GM21737 (cell line): ENCODE results near the gene RTN1.

Experiments
- ATAC-seq: cut with Tn5 transposase; IDR thresholded peaks from one replicate; pipeline ENCODE4 v1.9.1; 2021; ENCODE audit warnings: mild to moderate bottlenecking, moderate library complexity; ENCODE audit not compliant: unreplicated experiment

Gene RTN1

DNA sequence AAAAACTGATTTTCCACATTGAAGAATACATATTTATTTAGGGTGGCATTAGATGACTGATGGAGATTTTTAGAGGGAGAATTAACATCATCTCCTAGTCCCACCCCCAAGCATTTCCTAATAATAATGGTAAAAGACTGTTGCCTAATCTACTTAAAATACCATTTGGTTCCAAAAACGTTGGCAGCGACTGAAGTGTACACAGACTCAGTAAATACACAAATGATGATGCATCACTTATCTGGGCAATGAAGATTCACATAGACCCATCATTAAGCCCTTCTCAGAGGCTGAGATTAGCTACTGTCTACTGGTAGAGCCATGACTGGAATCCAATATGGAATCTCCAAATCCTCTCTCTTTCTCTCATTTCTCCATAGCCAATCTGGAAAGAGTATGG lies 18.2 kb downstream of the RTN1 start:
- ATAC-seq = no peak

DNA sequence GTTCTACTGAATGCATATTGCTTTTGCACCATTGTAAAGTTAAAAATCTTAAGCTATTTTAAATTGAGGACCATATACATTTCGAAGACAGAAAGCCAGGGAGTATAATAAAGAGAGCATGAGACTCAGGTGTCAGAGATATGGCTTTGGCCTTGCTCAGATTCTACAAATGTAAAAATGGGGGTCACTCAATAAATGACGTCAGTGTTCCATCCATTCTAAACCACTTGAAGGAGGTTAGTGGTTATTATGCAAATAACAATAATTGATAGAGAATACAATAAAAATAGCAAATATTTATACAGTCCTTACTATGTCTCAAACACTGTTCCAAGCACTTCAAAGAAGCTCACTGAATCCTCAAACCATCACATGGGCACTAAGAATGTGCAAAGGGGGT lies 20.1 kb downstream of the RTN1 start:
- ATAC-seq = no peak

DNA sequence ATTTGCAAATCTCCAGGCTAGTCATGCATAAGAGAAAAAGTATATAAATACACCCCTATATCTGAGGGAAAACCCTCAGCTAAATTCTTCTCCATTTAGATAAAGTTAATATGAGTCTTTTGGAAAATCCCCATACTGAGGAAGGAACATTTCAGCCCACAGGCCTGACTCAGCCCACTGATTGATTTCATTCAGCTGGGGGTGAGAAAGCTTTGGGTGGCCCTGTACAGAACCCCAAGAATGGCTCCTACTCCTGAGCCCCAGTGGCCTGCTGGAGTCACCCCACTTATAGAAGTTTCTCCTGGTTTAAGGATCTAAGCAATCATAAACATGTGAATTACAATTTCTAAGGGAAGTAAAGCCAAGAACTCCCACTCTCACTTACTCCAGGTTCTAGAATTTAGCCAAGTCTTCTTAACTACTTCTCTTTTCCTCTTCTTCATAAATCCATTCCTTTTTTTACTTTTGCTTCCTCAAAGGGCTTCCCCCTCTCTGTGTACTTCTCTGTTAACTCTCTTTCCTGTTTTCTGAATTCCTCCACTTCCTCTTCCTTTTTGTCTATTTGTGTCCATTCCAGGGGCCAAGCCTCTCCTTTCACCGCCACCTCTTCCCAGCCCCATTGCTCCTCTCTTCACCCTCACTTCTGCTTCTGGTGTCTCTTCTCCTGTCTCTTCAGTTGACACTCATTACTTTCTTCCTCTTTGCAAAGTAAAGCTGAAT lies 21.0 kb downstream of the RTN1 start:
- no peak for ATAC-seq

DNA sequence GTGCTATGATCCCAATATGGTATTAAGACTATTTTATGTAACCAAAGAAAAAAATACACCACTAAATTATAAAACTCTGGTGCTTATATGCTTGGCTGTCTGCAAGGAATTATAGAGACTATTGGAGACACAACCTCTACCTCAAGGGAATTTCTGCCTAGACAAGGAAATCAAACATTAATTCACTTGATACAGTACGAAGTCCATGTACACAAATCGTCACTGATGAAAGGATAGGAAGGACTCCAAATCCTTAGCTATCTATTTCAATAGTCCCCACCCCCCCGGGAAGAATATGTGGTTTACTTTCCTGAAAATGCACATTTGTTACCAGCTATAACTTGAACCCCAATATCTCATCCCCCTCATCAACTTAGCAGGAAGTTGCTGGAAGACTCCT lies 21.9 kb downstream of the RTN1 start:
- no peak for ATAC-seq

DNA sequence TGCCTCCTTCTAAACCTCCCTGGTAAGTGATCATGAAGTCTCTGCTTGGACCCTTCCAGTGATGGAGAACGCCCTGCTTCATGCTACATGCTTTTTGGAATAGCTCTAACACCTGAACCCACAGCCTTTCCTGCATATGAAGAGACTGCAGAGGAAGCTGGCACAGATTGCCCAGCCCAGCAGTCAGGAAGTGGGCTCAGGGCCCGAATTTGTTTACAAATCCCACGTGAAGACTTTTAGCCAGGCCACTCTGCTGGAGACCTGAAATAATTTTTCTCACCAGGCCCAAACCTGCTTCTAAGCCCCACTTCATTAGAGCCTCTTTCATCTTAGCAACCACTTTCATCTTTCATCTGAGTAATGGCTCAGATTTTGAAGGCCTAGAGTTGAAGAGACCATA lies 22.9 kb downstream of the RTN1 start:
- ATAC-seq = no peak

DNA sequence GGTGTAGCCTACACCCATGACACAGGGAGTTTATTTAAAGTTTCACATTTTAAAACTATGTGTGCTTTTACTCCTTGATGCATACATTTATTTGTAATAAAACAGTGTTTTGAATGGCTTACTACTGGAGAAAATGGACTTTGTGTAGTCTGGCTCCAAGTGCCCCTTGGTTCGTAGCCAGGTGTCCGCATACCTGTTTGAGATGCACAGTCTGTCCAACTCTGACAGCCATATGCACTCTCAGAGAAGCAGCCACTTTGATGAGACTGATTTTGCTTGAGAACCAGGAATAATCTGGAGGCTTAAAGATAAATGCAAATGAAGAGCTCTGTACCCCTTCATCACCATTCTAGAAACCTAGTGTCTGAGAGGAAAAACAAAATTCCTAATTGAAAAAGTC lies 24.0 kb downstream of the RTN1 start:
- no peak for ATAC-seq

DNA sequence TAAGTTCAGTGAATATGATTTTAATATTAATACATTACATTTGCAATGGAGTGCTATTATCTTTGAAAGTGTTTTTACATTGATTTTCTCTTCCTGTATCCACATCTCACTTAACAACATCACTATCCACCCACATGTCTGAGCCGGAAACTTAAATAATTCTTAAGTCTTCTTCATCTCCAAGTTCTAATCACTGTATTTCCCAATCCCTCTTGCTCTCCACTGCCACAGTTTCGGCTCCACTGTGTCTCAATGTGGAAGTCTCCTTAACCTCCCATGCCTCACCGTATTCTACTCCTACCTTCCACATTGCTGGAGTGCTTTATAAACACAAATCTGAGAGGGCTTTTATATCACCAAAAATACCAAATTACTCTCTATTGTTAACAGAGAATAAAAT lies 25.3 kb downstream of the RTN1 start:
- ATAC-seq = no peak

DNA sequence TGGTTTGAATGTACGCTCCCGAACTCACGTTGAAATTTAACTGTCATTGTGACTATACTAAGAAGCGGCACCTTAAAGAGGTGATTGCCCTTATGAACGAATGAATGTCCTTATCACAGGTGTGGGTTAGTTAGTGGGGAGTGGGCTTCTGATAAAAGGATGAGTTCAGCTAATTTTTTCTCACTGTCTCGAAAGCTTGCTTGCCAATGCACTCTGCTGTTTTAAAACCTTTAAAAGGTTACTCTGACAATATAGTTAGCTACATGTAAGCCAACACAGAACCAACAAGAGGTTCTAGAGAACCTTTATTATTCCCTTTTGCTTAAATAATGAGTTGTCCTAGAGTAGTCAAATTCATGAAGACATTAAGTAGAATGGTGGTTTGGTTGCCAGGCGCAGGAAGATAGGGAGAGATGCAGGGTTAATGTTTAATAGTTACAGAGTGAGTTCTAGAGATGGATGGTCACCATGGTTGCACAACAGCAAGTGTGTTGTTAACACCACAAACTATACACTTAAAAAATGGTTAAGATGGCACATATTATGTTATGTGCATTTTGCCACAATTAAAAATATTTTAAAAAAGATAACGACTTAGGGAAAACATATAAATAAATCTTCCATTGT lies 26.3 kb downstream of the RTN1 start:
- ATAC-seq = no peak

DNA sequence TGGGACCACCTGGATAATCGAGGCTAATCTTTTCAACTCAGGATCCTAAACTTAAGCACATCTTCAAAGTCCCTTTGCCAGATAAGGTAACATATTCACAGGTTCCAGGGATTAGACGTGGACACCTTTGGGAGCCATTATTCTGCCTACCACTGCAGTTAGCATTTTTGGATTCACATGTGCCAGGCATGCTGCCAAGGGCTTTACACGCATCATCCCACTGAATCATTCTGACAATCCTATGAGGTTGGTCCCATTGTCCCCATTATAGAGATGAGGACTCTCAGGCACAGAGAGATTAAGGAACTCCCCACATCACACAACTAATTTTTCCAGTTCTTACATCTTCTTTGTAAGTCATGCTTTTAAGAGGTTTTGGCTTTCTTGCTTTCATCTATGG lies 34.5 kb downstream of the RTN1 start:
- no peak for ATAC-seq

DNA sequence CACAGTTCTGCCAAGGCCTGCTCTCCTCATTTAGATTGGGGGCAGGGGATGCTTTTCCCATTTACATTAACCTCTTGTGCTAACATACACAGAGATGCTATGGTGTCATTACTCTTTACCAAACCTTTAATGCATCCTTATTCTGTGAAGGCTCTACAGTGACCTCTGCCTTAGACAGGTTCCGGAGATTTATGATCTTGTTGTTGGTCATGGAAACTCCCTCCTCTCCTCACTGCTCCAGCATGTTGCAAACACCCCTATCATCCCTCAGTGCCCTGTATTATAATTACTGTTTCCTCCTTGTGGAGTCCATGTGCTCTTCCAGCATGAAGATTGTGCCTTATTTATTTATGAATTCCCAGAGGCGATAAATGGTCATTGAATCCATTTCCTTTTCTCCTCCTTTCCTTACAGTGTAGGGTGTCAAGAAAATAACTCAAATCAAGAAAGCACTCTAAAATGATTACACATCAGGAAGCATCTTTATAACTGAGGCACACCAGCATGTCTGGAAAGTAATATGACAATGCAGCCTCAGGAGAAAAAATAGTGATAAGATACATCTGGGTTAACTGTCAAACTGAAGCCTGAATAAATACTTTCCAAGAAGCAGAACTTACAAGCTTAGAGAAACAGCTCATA lies 37.8 kb downstream of the RTN1 start:
- no peak for ATAC-seq

DNA sequence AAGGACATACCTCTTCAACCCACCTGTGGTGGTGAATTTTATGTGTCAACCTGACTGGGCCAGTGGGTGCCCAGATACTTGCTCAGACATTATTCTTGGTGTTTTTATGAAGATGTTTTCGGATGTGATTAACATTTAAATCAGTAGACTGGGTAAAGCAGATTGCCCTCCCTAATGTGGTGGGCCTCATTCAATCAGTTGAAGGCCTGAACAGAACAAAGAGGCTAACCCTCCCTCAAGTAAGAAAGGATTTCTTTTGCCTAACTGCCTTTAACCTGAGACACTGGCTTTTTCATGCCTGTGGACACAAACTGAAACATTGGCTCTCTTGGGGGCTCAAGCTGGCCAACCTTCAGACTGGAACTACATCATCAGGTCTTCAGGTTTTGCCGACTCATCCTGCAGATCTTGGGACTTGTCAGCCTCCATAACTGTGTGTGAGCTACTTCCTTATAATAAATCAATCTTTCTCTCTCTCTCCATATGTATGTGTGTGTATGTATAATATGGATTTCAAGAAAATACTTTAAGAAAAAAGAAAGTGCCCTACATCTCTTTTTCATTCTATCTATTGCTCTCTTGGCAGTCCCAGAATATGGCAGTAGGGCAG lies 39.4 kb downstream of the RTN1 start:
- no peak for ATAC-seq

DNA sequence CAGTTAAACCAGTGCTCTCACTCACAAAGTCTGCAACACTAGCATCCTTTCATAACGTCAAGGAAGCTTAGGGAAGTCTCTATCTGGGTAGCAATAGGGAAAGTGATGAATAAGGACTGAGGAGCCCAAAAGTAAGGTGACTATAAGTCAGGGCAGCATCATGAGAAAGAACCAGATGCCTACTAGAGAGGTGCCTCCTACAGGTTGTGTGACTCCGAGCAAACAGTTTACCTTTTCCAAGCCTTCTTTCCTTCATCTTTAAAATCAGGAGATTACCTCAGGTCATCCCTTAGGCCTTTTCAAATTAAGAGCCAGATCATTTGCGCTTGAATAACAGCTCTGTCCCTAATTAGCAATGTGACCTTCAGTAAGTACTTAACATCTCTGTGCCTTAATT lies 40.2 kb downstream of the RTN1 start:
- ATAC-seq = no peak

DNA sequence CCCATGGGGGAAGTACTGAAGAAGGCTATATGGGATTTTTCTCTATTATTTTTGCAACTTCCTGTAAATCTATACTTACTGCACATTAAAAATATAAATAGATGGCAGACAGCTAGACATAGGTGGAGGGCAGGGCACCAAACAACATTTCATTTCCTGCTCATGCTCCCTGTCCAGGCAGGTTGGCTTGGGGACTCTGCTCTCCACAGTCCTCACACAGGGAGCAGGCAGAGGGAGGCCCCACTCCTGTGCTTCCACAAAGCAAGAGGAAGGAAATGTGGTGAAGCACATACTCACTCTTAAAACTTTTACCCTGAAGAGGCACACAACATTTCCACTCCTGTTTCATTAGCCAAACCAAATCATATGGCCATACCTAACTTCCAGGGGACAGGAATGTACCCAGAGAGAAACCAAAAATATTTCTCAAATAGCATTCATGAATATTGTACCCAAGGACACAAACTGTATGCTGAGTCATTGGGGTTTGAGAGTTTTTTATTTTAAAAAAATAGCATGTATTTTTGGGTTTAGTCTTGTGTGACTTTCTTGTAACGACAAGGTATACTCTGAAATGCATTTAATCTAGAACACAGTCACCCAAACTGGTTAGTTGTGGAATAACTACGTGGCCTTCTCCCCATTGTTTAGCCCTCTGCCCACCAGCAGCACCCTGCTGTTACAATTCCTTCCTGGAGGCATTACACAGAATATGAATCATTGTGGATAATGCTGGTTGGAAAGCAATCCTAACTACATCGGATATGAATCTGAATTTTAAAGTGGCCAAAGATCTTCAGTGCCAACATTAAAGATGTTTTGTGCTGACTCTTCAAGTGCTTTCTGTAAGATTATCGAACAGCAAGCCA lies 40.9 kb downstream of the RTN1 start:
- ATAC-seq = no peak

DNA sequence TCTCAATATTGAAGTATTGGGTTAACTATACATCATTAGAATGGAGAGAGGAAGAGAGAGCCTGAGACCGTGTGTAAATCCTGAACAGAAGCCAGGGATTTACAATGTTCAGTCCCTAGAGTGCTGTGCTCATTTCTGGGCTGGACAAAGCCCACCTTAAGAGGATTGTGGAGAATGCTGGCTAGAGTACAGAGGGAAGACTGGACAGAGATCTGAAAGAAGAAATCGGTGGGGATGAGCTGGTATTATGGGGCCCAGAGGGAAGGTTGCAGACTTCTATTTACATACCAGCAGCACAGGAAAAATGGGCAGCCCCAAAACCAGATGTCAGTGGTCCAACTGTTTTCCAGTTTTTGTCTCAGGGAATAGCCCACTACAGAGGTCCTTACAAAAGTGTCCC lies 42.3 kb downstream of the RTN1 start:
- no peak for ATAC-seq

DNA sequence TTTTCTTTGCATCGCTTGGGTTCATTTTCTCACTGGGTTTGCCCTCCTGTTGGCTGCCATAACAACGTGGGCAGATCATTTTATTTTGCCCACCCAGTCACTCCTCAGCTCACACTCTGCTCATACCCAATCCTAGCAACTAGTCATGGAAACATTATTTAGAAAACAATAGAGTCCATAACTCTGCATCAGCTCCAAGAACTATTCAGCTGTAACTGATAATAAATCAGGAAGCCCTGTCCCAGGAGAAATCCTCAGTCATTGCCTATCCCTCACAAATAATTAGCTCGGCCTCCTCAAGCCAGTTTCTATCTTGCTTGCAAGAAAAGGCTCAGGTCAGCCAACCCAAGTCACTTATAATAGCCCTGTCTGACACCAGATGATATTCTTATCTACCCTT lies 43.2 kb downstream of the RTN1 start:
- no peak for ATAC-seq

DNA sequence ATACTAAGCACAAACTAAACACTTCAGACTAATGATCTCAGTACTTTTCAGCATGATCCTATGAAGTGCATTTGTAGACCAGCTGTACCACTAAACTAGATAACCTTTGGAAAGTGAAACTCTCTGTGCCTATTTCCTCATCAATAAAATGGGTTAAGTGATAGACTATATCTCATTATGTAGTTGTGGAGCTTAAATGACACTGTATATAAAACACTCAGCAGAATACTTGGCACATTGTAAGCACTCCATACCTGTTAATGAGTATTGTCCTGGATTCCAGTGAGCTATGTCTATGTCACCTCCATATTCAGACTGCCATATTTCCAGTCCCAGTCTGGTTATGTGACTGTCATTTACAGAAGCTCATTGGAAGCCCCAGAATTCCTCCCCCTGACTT lies 44.4 kb downstream of the RTN1 start:
- ATAC-seq = no peak

DNA sequence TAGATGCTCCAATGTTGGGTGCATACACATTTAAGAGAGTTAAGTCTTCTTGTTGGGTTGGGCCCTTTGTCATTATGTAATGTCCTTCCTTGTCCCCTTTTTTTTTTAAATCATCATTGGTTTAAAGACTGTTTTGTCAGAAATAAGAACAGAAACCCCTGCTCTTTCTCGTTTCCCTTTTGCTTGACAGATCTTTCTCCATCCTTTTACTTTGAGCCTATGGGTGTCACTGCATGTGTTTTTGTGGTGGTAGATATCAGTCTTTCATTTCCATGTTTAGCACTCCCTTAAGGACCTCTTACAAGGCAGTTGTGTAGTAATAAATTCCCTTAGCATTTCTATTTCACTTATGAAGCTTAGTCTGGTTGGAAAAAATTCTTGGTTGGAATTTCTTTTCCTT lies 47.4 kb downstream of the RTN1 start:
- ATAC-seq = no peak

DNA sequence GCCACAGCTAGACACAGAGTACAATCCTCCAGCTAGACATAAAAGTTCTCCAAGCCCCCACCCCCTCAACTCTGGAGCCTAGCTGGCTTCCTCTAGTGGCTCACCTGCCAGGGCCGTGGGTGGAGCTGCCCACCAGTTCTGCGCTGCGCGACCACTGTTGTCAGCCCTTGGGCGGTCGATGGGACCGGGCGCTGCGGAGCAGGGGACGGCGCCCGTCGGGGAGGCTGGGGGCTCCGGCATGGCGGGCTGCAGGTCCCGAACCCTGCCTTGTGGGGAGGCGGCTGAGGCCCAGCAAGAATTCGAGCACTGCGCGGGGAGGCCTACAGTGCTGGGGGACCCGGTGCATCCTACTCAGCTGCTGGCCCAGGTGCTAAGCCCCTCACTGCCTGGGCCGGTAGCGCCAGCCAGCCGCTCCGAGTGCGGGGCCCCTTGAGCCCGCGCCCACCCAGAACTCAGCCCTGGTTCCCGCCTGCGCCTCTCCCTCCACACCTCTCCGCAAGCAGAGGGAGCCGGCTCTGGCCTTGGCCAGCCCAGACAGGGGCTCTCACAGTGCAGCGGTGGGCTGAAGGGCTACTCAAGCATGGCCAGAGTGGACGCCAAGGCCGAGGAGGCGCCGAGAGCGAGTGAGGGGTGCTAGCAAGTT lies 51.0 kb downstream of the RTN1 start:
- no peak for ATAC-seq

DNA sequence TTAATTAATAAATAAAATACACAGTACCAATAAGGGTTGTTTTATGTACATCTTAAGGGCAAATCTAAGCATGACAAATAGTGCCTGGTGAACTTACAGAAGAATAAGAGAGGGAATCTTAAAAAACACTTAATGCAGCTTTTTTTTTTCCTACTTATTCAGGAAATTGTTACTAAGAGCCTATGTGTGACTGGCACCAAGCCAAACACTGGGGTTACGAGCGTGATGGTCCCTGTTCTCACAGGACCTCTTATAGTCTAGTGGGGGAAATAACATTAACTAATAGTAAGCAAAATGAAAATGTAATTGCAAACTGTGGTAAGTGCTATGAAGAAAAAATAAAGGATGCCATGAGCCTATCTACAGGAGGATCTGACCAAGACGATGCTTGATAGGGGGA lies 53.6 kb downstream of the RTN1 start:
- ATAC-seq = no peak

DNA sequence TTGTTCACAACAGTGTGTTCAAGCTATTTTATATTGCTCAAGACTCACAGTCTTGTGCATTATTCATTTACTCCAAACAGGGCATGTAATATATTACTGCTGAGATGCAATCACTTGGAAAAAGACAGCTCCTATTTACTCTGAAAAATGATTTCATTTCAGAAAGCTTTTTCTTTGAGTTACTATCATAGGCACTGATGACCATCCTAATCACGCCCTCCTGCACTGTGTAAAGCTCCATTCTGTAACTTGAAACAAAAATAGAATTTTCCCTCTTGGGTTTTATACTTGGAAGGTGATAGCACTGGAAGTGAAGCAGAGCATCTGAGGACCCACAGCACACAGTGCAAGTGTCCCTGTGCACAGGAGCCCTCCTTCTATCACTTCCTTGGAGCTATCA lies 55.6 kb downstream of the RTN1 start:
- no peak for ATAC-seq

DNA sequence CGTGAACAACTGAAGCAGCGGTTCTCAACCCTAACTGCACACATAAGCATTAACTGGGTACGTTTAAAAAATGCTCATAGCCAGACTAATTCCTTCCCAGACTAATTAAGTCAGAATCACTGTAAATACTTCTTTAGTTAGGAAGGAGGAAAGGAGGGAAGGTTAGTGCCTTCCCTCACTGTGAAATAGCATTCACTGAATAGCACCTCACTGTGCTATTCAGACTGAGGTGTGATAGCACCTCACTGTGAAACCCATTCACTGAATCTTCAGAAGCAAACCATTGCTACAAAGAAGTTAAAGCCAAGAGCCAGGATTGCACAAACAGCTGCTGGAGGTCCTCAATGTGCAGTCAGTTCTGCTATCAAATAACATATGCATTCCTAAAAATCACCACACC lies 58.8 kb downstream of the RTN1 start:
- no peak for ATAC-seq
